MCF 10A (cell line): ENCODE data around the gene CPNE2. TPM values are rescaled to one million over a fixed set of nuclear protein-coding genes. Genes with fewer than 3 reads are reported as not detected.

ENCODE experiments used
- BruUV-seq: library from RNA; stranded (reverse); fragments of 400-500 nt; replicated peaks from 2 replicates; lab custom pipeline; 2021; lab: Mats Ljungman, UMichigan
- CTCF ChIA-PET: fragments of 300-600 bp; sonication (Branson Sonifier 250); formaldehyde crosslinking; extraction: SDS; loops from one replicate; lab custom pipeline; 2021; ENCODE audit warnings: antibody characterized with exemption, inconsistent platforms; lab: Yijun Ruan, JAX
- POLR2A ChIA-PET: fragments of 300-600, 350-650 bp; sonication (Branson Sonifier 250); formaldehyde crosslinking; extraction: SDS; loops from one replicate; lab custom pipeline; 2020; ENCODE audit warnings: antibody characterized with exemption, inconsistent platforms; lab: Yijun Ruan, JAX
- DNase-seq: peaks from one replicate; pipeline ENCODE4 v3.0.0-alpha.2; 2018; ENCODE audit not compliant: unreplicated experiment
- H3K27ac Mint-ChIP-seq: one replicate; pipeline ENCODE4 v1.8.0; 2022; ENCODE audit warnings: mild to moderate bottlenecking, low read depth, mixed read lengths; ENCODE audit not compliant: unreplicated experiment
- H3K27me3 Mint-ChIP-seq: one replicate; pipeline ENCODE4 v1.8.0; 2022; ENCODE audit warnings: mixed read lengths; ENCODE audit not compliant: insufficient read depth, unreplicated experiment
- H3K36me3 Mint-ChIP-seq: one replicate; pipeline ENCODE4 v1.8.0; 2022; ENCODE audit warnings: mild to moderate bottlenecking, moderate library complexity, mixed read lengths; ENCODE audit not compliant: insufficient read depth, unreplicated experiment
- H3K4me1 Mint-ChIP-seq: one replicate; pipeline ENCODE4 v1.8.0; 2022; ENCODE audit warnings: mixed read lengths; ENCODE audit not compliant: insufficient read depth, unreplicated experiment
- H3K4me3 Mint-ChIP-seq: one replicate; pipeline ENCODE4 v1.8.0; 2022; ENCODE audit warnings: mild to moderate bottlenecking, moderate library complexity, mixed read lengths; ENCODE audit not compliant: unreplicated experiment
- H3K9me3 Mint-ChIP-seq: one replicate; pipeline ENCODE4 v1.8.0; 2022; ENCODE audit warnings: mixed read lengths; ENCODE audit not compliant: unreplicated experiment
- intact Hi-C: fragments of 100-400 bp; cut with micrococcal nuclease; formaldehyde crosslinking; loops from 2 replicates; pipeline ENCODE4 v1.14.1; 2022
- total RNA-seq: library from RNA; stranded (reverse); gene quantifications from 2 replicates; pipeline ENCODE4 v1.2.3, GENCODE V29; 2022
- TF ChIP-seq, protein P1 (sequence below): fragments of 200-600 bp; IDR thresholded peaks from one replicate; pipeline ENCODE4 v1.8.0; 2022; ENCODE audit warnings: antibody characterized with exemption, mild to moderate bottlenecking; ENCODE audit not compliant: unreplicated experiment

The CPNE2 gene
- total RNA-seq, 1 experiment from 2014 or later, result 6.7 TPM

DNA sequence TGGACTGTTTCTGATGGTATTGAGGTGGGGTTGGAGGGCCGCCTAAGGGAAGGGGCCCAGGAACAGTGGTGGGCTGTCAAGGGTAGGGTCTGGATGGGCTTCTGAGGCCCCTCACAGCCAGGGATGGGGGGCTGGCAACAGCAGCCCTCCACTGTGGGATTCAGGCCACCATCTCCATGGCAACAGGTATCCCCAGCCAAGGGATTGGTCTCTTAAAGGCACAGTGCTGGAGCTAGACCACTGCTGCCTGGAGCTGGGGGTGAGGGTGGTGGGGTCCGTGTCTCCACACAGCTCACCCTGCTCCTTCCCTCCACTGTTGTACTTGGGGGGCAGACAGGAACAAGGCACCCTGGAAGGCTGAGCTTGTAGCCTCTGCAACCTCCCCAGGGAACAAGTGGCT, 51.6 kb downstream of the CPNE2 start:
- CTCF ChIA-PET, result interaction anchor here (0.7 to 1.8 kb wide), 2 partner anchors 60 to 236 kb away, joined by 3 to 10 read pairs; no protein-coding TSS in a partner anchor
- BruUV-seq, result no TSS peak
- peaks cover 15% of the 10 kb centered on the region for H3K4me1 Mint-ChIP-seq
- no peaks in the 10 kb centered on the region for H3K27me3 Mint-ChIP-seq
- POLR2A ChIA-PET, result interaction anchor here (1.5 kb wide), 1 partner anchor 11 kb away, joined by 3 read pairs; no protein-coding TSS in a partner anchor
- no peaks in the 10 kb centered on the region for H3K9me3 Mint-ChIP-seq
- TF ChIP-seq, protein P1, sequence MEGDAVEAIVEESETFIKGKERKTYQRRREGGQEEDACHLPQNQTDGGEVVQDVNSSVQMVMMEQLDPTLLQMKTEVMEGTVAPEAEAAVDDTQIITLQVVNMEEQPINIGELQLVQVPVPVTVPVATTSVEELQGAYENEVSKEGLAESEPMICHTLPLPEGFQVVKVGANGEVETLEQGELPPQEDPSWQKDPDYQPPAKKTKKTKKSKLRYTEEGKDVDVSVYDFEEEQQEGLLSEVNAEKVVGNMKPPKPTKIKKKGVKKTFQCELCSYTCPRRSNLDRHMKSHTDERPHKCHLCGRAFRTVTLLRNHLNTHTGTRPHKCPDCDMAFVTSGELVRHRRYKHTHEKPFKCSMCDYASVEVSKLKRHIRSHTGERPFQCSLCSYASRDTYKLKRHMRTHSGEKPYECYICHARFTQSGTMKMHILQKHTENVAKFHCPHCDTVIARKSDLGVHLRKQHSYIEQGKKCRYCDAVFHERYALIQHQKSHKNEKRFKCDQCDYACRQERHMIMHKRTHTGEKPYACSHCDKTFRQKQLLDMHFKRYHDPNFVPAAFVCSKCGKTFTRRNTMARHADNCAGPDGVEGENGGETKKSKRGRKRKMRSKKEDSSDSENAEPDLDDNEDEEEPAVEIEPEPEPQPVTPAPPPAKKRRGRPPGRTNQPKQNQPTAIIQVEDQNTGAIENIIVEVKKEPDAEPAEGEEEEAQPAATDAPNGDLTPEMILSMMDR, result no peak
- intact Hi-C loops, result no loop called here
- DNase-seq, result no peak
- H3K27ac Mint-ChIP-seq, result no peak overlapping the region
- H3K36me3 Mint-ChIP-seq, result no peaks in the 10 kb centered on the region
- no peak overlapping the region for H3K4me3 Mint-ChIP-seq

DNA sequence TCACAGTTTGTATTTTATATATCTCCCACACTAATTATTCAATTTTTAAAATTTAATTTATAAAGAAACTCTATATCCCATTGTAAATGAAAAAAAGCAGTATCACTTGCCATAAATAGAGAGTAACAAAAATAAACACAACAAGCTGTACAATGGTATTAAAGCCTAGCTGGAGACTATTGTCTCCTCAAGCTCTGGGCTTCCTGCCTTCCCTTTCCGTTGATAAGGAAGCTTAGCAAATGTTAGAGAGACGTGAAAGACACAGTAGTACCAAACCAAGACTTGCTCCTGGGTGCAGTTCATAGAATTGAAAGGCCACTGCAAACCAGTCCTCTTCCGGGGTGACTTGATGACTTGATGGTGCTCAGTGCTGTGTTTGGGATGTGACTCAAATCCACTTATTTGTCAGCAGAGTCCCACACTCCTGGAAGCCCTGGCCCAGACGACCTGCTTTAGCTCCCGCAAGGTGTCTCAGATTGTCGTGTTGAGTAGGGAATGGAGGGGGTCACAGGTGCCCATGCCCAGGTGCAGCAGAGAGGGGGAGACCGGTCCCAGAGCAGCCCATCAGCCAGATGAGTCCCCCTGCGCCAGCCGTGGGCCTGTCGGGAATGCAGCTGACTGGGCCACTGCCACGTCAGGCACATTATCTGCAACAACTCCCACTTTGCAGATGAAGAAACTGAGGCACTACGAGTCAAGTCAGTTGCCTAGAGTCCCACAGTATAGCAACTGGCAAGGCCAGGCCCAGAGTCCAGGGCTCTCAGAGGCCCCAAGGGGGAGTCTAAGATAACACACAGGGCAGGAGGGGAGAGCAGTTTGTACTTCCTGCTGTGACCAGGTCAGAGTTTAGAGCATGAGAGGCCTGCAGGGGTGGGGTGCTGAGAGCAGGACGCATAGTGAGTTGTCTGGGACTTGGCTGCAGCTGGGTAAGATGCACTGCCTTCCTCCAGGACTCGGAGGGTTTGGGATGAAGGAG, 53.0 kb downstream of the CPNE2 start:
- POLR2A ChIA-PET, result interaction anchor here (0.6 to 1.5 kb wide), 3 partner anchors 9 to 18 kb away, joined by 3 read pairs; no protein-coding TSS in a partner anchor
- TF ChIP-seq, protein P1, result no peak
- no peak for DNase-seq
- H3K27me3 Mint-ChIP-seq, result no peaks in the 10 kb centered on the region
- CTCF ChIA-PET, result interaction anchor here (1.8 kb wide), 1 partner anchor 61 kb away, joined by 10 read pairs; no protein-coding TSS in a partner anchor
- BruUV-seq, result no TSS peak
- peaks cover 5% of the 10 kb centered on the region for H3K36me3 Mint-ChIP-seq
- peaks cover 9% of the 10 kb centered on the region for H3K4me1 Mint-ChIP-seq
- H3K27ac Mint-ChIP-seq, result no peak overlapping the region
- intact Hi-C loops, result no loop called here
- H3K9me3 Mint-ChIP-seq, result no peaks in the 10 kb centered on the region
- no peak overlapping the region for H3K4me3 Mint-ChIP-seq

DNA sequence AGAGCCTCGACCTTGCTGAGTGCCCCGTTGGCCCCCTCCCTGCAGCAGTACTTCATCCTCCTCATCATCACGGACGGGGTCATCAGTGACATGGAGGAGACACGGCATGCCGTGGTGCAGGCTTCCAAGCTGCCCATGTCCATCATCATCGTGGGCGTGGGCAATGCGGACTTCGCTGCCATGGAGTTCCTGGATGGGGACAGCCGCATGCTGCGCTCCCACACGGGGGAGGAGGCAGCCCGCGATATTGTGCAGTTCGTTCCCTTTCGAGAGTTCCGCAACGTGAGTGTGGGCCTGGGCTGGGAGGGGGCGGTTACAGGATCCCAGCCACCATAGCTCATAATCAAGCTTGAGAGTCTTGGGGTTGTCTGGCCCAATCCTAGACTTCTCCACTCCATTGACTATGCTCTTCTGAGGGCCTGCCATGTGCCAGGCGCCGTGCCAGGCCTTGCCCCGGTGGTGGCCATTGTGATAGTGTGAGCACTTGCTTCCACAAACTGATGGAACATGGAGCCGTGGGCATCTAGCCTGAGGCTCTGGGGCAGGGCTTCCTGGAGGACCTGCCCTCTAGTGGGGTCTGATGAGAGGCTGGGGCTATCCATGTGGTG, 53.8 kb downstream of the CPNE2 start:
- no peak overlapping the region for H3K27ac Mint-ChIP-seq
- CTCF ChIA-PET, result interaction anchor here (1.8 kb wide), 1 partner anchor 62 kb away, joined by 10 read pairs; no protein-coding TSS in a partner anchor

More for the DNA sequence above, 53.8 kb downstream of the CPNE2 start:
- TF ChIP-seq, protein P1, result no peak
- Mint-ChIP-seq H3K9me3 (no peaks in the 10 kb centered on the region), H3K36me3 (peaks cover 5% of the 10 kb centered on the region), H3K27me3 (no peaks in the 10 kb centered on the region), H3K4me3 (no peak overlapping the region), H3K4me1 (peaks cover 9% of the 10 kb centered on the region)
- no TSS peak for BruUV-seq
- POLR2A ChIA-PET, result no interaction called here
- intact Hi-C loops, result no loop called here
- no peak for DNase-seq
